Endodermal cell (in vitro differentiated cells): ENCODE results near the gene NREP. TPM values are rescaled to one million over a fixed set of nuclear protein-coding genes. Genes with fewer than 3 reads are reported as not detected.

ENCODE experiments used
- DNase-seq: peaks from one replicate; pipeline ENCODE4 v3.0.0-alpha.2; 2017
- H3K27ac ChIP-seq: 2 replicates; pipeline ENCODE4 v1.5.1; 2013; ENCODE audit warnings: mild to moderate bottlenecking, low read depth, low read length, moderate library complexity
- H3K27me3 ChIP-seq: 2 replicates; pipeline ENCODE4 v1.6.1; 2013; ENCODE audit warnings: mild to moderate bottlenecking, low read length, moderate library complexity; ENCODE audit not compliant: insufficient read depth, control insufficient read depth, poor library complexity, severe bottlenecking
- H3K36me3 ChIP-seq: 2 replicates; pipeline ENCODE4 v1.7.0; 2013; ENCODE audit warnings: mild to moderate bottlenecking, low read length, moderate library complexity; ENCODE audit not compliant: control insufficient read depth, insufficient read depth
- H3K4me1 ChIP-seq: one replicate; pipeline ENCODE4 v1.7.0; 2013; ENCODE audit warnings: low read length; ENCODE audit not compliant: control insufficient read depth, insufficient read depth
- H3K4me3 ChIP-seq: 2 replicates; pipeline ENCODE4 v1.5.1; 2013; ENCODE audit warnings: mild to moderate bottlenecking, low read length, moderate library complexity
- H3K9ac ChIP-seq: 2 replicates; pipeline ENCODE4 v1.6.1; 2013; ENCODE audit warnings: mild to moderate bottlenecking, low read length, moderate library complexity; ENCODE audit not compliant: poor library complexity, severe bottlenecking; ENCODE audit errors: extremely low read depth
- H3K9me3 ChIP-seq: 2 replicates; pipeline ENCODE4 v1.6.1; 2013; ENCODE audit warnings: mild to moderate bottlenecking, low read length, moderate library complexity; ENCODE audit not compliant: control insufficient read depth
- H3K27ac Mint-ChIP-seq: 2 replicates; pipeline ENCODE4 v1.8.0; 2020; ENCODE audit warnings: mixed read lengths
- H3K27me3 Mint-ChIP-seq: 2 replicates; pipeline ENCODE4 v1.8.0; 2021; ENCODE audit warnings: mild to moderate bottlenecking, mixed read lengths; ENCODE audit not compliant: insufficient read depth
- H3K36me3 Mint-ChIP-seq: 2 replicates; pipeline ENCODE4 v1.8.0; 2020; ENCODE audit warnings: low read depth, mixed read lengths
- H3K4me1 Mint-ChIP-seq: 2 replicates; pipeline ENCODE4 v1.8.0; 2020; ENCODE audit warnings: mixed read lengths
- H3K4me3 Mint-ChIP-seq: 2 replicates; pipeline ENCODE4 v1.8.0; 2020; ENCODE audit warnings: mild to moderate bottlenecking, moderate library complexity, mixed read lengths
- H3K9me3 Mint-ChIP-seq: 2 replicates; pipeline ENCODE4 v1.8.0; 2020; ENCODE audit warnings: mild to moderate bottlenecking, mixed read lengths
- WGBS, 2 experiments: methylation state at CpG; one replicate each; pipeline versions ENCODE4 v1.1.5 to v1.1.7; 2013; ENCODE audit warnings: missing lambda C conversion rate in 2 of 2, mixed read lengths in 1 of 2; ENCODE audit not compliant: insufficient coverage in 1 of 2, insufficient read length in 1 of 2; 5-methylcytosine and 5-hydroxymethylcytosine counted together
- total RNA-seq, 2 donors: library from RNA; stranded (reverse); fragmentation: NEBNext Ultra II Directional in 1 of 2; extraction: Animal tissue kit (Norgen Biotek cat#: 25700) in 1 of 2; gene quantifications; 2 replicates in 1 of 2; 3 replicates in 1 of 2; pipeline ENCODE4 v1.2.1, GENCODE V29; 2021
- TF ChIP-seq, protein P1 (sequence below): fragments of 200-600 bp; sonication (generic); conservative IDR thresholded peaks from 2 replicates; pipeline ENCODE4 v1.5.0; 2021; ENCODE audit warnings: antibody characterized with exemption, mild to moderate bottlenecking

NREP gene
- total RNA-seq, 2 donors from 2014 or later, result 212 to 238 TPM

DNA sequence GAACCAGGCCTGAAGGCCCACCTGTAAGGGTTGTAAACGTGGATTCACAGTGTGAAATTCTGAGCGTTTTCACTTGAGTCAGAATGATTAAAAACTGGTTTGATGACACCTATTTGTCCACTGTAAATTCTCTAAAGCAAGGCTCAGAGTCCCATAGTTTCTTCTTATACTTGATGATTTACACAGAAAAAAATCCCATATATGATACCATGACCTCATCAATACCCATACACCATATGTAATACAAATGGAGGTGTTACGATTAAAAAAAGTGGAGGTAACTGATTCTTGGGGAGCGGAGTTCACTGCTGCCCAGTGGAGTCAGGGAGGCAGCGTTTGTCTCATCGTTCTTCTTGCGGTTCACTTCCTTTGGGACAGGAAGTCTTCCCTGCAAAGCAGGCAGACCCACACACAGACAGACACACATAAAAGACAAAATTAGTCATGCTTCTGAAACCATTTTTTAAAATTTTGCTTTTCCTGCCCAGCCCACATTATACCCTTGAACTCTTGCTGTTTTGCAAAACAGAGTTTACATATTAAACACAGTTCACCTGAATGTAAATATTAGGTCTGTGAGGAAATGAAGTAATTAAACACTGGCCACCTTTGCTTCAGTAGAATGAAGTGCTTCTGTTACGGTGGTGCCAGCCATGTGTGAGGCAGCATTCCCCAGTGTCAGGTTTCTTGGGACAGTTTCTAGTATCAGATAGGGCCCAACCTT is 26.2 kb downstream of the NREP start:
- Histone ChIP-seq H3K36me3 (peaks cover 89% of the 10 kb centered on the region), H3K4me3 (no peak overlapping the region), H3K9me3 (peaks cover under 1% of the 10 kb centered on the region), H3K4me1 (no peaks in the 10 kb centered on the region), H3K27ac (no peak overlapping the region), H3K9ac (no peak overlapping the region), H3K27me3 (no peaks in the 10 kb centered on the region)
- no peak for DNase-seq
- Mint-ChIP-seq H3K36me3 (peaks cover 82% of the 10 kb centered on the region), H3K4me3 (no peak overlapping the region), H3K27me3 (no peaks in the 10 kb centered on the region), H3K27ac (no peak overlapping the region), H3K9me3 (no peaks in the 10 kb centered on the region), H3K4me1 (peaks cover 1% of the 10 kb centered on the region)
- WGBS, 2 experiments, result 84 to 97% methylated on average over 2 to 7 of the region's 8 CpGs
- TF ChIP-seq, protein P1, sequence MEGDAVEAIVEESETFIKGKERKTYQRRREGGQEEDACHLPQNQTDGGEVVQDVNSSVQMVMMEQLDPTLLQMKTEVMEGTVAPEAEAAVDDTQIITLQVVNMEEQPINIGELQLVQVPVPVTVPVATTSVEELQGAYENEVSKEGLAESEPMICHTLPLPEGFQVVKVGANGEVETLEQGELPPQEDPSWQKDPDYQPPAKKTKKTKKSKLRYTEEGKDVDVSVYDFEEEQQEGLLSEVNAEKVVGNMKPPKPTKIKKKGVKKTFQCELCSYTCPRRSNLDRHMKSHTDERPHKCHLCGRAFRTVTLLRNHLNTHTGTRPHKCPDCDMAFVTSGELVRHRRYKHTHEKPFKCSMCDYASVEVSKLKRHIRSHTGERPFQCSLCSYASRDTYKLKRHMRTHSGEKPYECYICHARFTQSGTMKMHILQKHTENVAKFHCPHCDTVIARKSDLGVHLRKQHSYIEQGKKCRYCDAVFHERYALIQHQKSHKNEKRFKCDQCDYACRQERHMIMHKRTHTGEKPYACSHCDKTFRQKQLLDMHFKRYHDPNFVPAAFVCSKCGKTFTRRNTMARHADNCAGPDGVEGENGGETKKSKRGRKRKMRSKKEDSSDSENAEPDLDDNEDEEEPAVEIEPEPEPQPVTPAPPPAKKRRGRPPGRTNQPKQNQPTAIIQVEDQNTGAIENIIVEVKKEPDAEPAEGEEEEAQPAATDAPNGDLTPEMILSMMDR, result no peak

DNA sequence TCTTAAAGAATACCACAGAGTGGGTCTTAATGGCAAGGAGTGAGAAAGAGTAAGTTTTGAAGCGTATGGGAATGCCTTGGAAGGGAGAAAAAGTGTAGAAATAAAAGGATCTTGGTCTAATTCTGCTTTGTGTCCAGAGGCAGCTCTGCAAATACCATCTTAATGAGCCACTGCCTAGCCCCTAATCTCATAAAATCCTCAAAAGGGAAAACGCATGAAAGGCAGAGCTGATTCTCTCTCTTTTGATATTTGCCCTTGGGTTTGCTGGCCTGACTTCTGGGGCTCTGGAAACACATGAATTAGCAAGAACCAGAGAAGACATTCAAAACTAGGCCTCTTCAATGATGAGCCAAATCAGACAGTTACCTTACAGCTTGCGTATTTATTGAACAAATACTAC is 28.1 kb downstream of the NREP start:
- Mint-ChIP-seq H3K36me3 (peaks cover 73% of the 10 kb centered on the region), H3K9me3 (no peaks in the 10 kb centered on the region), H3K4me3 (no peak overlapping the region), H3K27ac (no peak overlapping the region), H3K27me3 (no peaks in the 10 kb centered on the region), H3K4me1 (no peaks in the 10 kb centered on the region)
- Histone ChIP-seq H3K27me3 (no peaks in the 10 kb centered on the region), H3K4me3 (no peak overlapping the region), H3K9ac (no peak overlapping the region), H3K4me1 (no peaks in the 10 kb centered on the region), H3K27ac (no peak overlapping the region), H3K36me3 (peaks cover 75% of the 10 kb centered on the region), H3K9me3 (peaks cover 6% of the 10 kb centered on the region)
- no peak for DNase-seq
- 98 to 100% methylated on average over 1 to 3 of the region's 3 CpGs for WGBS, 2 experiments
- TF ChIP-seq, protein P1, result no peak

DNA sequence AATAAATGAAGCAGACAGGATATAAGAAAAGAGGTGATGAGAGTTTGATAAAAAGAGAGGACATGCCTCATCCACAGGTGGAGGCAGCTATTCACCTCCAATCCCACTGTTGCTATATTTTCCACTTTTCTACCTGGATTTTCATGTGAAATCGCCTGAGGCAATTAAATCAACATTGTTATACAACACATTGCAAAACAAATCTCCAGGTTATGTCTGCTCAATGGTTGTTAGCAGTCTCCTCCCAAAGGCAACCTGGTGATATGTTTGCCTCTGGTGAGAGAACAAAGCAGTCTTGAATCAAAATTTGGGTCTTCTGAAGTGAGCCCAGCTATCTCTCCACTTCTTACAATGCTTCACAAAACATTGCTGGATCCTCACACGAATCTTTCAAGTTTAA is 30.0 kb downstream of the NREP start:
- Histone ChIP-seq H3K27me3 (no peaks in the 10 kb centered on the region), H3K9me3 (peaks cover 6% of the 10 kb centered on the region), H3K9ac (no peak overlapping the region), H3K4me3 (no peak overlapping the region), H3K36me3 (peaks cover 55% of the 10 kb centered on the region), H3K27ac (no peak overlapping the region), H3K4me1 (no peaks in the 10 kb centered on the region)
- 93 to 100% methylated on average over 2 of the region's 2 CpGs for WGBS, 2 experiments
- H3K36me3 Mint-ChIP-seq, result peaks cover 59% of the 10 kb centered on the region
- H3K9me3 Mint-ChIP-seq, result no peaks in the 10 kb centered on the region
- no peak overlapping the region for H3K27ac Mint-ChIP-seq
- no peaks in the 10 kb centered on the region for H3K27me3 Mint-ChIP-seq
- no peak overlapping the region for H3K4me3 Mint-ChIP-seq
- no peaks in the 10 kb centered on the region for H3K4me1 Mint-ChIP-seq
- no peak for DNase-seq
- TF ChIP-seq, protein P1, result no peak
